Sigmoid colon (tissue), 4 donors: ENCODE results near the gene MEGF11.

ENCODE experiments used
- CTCF ChIP-seq, 4 experiments: fragments of 450-650 bp in 3 of 4; fragments of 200-600 bp in 1 of 4; IDR thresholded peaks; one replicate each; pipeline ENCODE4 v1.5.1; 2016 to 2019; ENCODE audit warnings: antibody characterized with exemption in 4 of 4, mild to moderate bottlenecking in 3 of 4, moderate library complexity in 2 of 4
- EP300 ChIP-seq, 4 donors: sonication (generic); formaldehyde crosslinking; IDR thresholded peaks; one replicate each; pipeline ENCODE4 v1.6.1; 2017; ENCODE audit warnings: antibody characterized with exemption in 4 of 4
- POLR2A ChIP-seq, 2 donors: fragments of 450-650 bp; IDR thresholded peaks; one replicate each; pipeline ENCODE4 v1.6.1; 2016; ENCODE audit warnings: antibody characterized with exemption in 2 of 2, mild to moderate bottlenecking in 2 of 2, moderate library complexity in 2 of 2
- POLR2AphosphoS5 ChIP-seq, 4 donors: sonication (generic); formaldehyde crosslinking; IDR thresholded peaks; one replicate each; pipeline ENCODE4 v1.6.1; 2017; ENCODE audit warnings: antibody characterized with exemption in 4 of 4

GRCh38 chr15:66014022-66014421 lies 239.5 kb downstream of the MEGF11 start:
- TF ChIP-seq POLR2A (IDR thresholded peaks at IDR 0.05), result no peak
- no peak for TF ChIP-seq CTCF (IDR thresholded peaks at IDR 0.05)
- TF ChIP-seq POLR2AphosphoS5 (IDR thresholded peaks at IDR 0.05), result no peak
- no peak for TF ChIP-seq EP300 (IDR thresholded peaks at IDR 0.05)
